IMR-90 (cell line): ENCODE results near the gene ZMAT2. TPM values are rescaled to one million over a fixed set of nuclear protein-coding genes. Genes with fewer than 3 reads are reported as not detected.

ENCODE experiments used
- ATAC-seq: fragments of 200-7000 bp; cut with Tn5 transposase; 2 replicates; pipeline ENCODE4 v1.9.1; 2020; ENCODE audit warnings: low read depth, mild to moderate bottlenecking, moderate library complexity
- BruUV-seq: library from RNA; stranded (reverse); fragments of 400-500 nt; replicated peaks from 2 replicates; lab custom pipeline; 2021; lab: Mats Ljungman, UMichigan
- CTCF ChIA-PET: fragments of 300-600 bp; formaldehyde crosslinking; extraction: SDS; loops from one replicate; lab custom pipeline; 2021; ENCODE audit warnings: antibody characterized with exemption; lab: Yijun Ruan, JAX
- POLR2A ChIA-PET: fragments of 300-600 bp; sonication (Branson Sonifier 250); formaldehyde crosslinking; loops from one replicate; lab custom pipeline; 2022; ENCODE audit warnings: antibody characterized with exemption; ENCODE audit not compliant: unreplicated experiment; lab: Charles Lee
- DNase-seq: peaks from one replicate; pipeline ENCODE4 v3.0.0; 2013
- H2AFZ ChIP-seq: replicated peaks from 2 replicates; pipeline ENCODE3; 2013; ENCODE audit warnings: low read length, mild to moderate bottlenecking; ENCODE audit not compliant: poor library complexity
- H2AK5ac ChIP-seq: 2 replicates; pipeline ENCODE4 v1.6.1; 2013; ENCODE audit warnings: low read depth, low read length, inconsistent platforms
- H2AK9ac ChIP-seq: replicated peaks from 2 replicates; pipeline ENCODE3; 2013; ENCODE audit warnings: mild to moderate bottlenecking, low read depth, low read length, moderate library complexity; ENCODE audit not compliant: poor library complexity
- H2BK120ac ChIP-seq: 2 replicates; pipeline ENCODE4 v1.6.1; 2013; ENCODE audit warnings: low read depth, low read length, inconsistent platforms
- H2BK15ac ChIP-seq: 3 replicates; pipeline ENCODE4 v1.6.1; 2013; ENCODE audit warnings: low read depth, low read length, inconsistent platforms
- H2BK20ac ChIP-seq: 2 replicates; pipeline ENCODE4 v1.6.1; 2013; ENCODE audit warnings: low read depth, mild to moderate bottlenecking, inconsistent platforms, low read length, moderate library complexity
- H2BK5ac ChIP-seq: 2 replicates; pipeline ENCODE4 v1.6.1; 2013; ENCODE audit warnings: mild to moderate bottlenecking, low read depth, low read length, inconsistent platforms; ENCODE audit not compliant: poor library complexity, severe bottlenecking
- H3K14ac ChIP-seq: replicated peaks from 2 replicates; pipeline ENCODE4 v1.6.1; 2013; ENCODE audit warnings: low read depth, low read length, inconsistent platforms
- H3K18ac ChIP-seq: 2 replicates; pipeline ENCODE4 v1.6.1; 2013; ENCODE audit warnings: low read depth, low read length, control low read depth
- H3K23ac ChIP-seq: 2 replicates; pipeline ENCODE4 v1.6.1; 2013; ENCODE audit warnings: low read depth, low read length, inconsistent platforms
- H3K27ac ChIP-seq: 2 replicates; pipeline ENCODE4 v1.5.1; 2013; ENCODE audit warnings: mild to moderate bottlenecking, control low read depth, low read length; ENCODE audit not compliant: insufficient read depth
- H3K27me3 ChIP-seq: 2 replicates; pipeline ENCODE4 v1.6.1; 2013; ENCODE audit warnings: low read length; ENCODE audit not compliant: control insufficient read depth, insufficient read depth
- H3K36me3 ChIP-seq: 2 replicates; pipeline ENCODE4 v1.6.1; 2013; ENCODE audit warnings: low read length, mixed read lengths; ENCODE audit not compliant: control insufficient read depth, insufficient read depth
- H3K4ac ChIP-seq: 2 replicates; pipeline ENCODE4 v1.6.1; 2013; ENCODE audit warnings: low read depth, low read length, inconsistent platforms
- H3K4me1 ChIP-seq: 2 replicates; pipeline ENCODE4 v1.6.1; 2013; ENCODE audit warnings: low read length, mixed read lengths; ENCODE audit not compliant: control insufficient read depth, insufficient read depth
- H3K4me2 ChIP-seq: 2 replicates; pipeline ENCODE4 v1.6.1; 2013; ENCODE audit warnings: low read depth, mild to moderate bottlenecking, control low read depth, low read length, moderate library complexity
- H3K4me3 ChIP-seq: 2 replicates; pipeline ENCODE4 v1.5.1; 2013; ENCODE audit warnings: low read depth, mild to moderate bottlenecking, control low read depth, low read length, moderate library complexity; ENCODE audit not compliant: insufficient read depth
- H3K56ac ChIP-seq: 2 replicates; pipeline ENCODE4 v1.6.1; 2013; ENCODE audit warnings: low read length, inconsistent platforms; ENCODE audit not compliant: insufficient read depth; ENCODE audit errors: extremely low read depth
- H3K79me1 ChIP-seq, 2 experiments: 2 replicates each; pipeline ENCODE4 v1.6.1; 2013; ENCODE audit warnings: low read length in 2 of 2, inconsistent platforms in 1 of 2, low read depth in 1 of 2
- H3K9ac ChIP-seq: 2 replicates; pipeline ENCODE4 v1.6.1; 2013; ENCODE audit warnings: low read depth, low read length, control low read depth
- H3K9me1 ChIP-seq: 2 replicates; pipeline ENCODE4 v1.6.1; 2013; ENCODE audit warnings: low read length, inconsistent platforms; ENCODE audit not compliant: insufficient read depth
- H3K9me3 ChIP-seq: 2 replicates; pipeline ENCODE4 v1.6.1; 2013; ENCODE audit warnings: low read length; ENCODE audit not compliant: control insufficient read depth, insufficient read depth
- H4K20me1 ChIP-seq: 2 replicates; pipeline ENCODE4 v1.6.1; 2013; ENCODE audit warnings: low read length, inconsistent platforms; ENCODE audit not compliant: insufficient read depth
- H4K5ac ChIP-seq: 2 replicates; pipeline ENCODE4 v1.6.1; 2013; ENCODE audit warnings: mild to moderate bottlenecking, low read depth, low read length, control low read depth
- H4K8ac ChIP-seq, 2 experiments: 2 replicates each; pipeline ENCODE4 v1.6.1; 2013; ENCODE audit warnings: low read depth in 2 of 2, low read length in 2 of 2, control low read depth in 1 of 2, inconsistent platforms in 1 of 2
- H4K91ac ChIP-seq: 2 replicates; pipeline ENCODE4 v1.6.1; 2013; ENCODE audit warnings: low read depth, low read length, inconsistent platforms; ENCODE audit not compliant: insufficient read depth
- CHD1 ChIP-seq: IDR thresholded peaks from 2 replicates; pipeline ENCODE4 v1.6.1; 2012; ENCODE audit warnings: low read depth, low read length, improper control_type of control experiment
- MAZ ChIP-seq: IDR thresholded peaks from 2 replicates; pipeline ENCODE4 v1.6.1; 2012; ENCODE audit warnings: low read depth, mild to moderate bottlenecking, low read length, improper control_type of control experiment, moderate library complexity, borderline replicate concordance
- POLR2A ChIP-seq: IDR thresholded peaks from 2 replicates; pipeline ENCODE4 v1.6.1; 2012; ENCODE audit warnings: mild to moderate bottlenecking, low read depth, low read length
- RFX5 ChIP-seq: IDR thresholded peaks from 2 replicates; pipeline ENCODE4 v1.8.0; 2012; ENCODE audit warnings: low read depth, mild to moderate bottlenecking, low read length, moderate library complexity
- WGBS, 2 experiments: methylation state at CpG; one replicate each; pipeline versions ENCODE4 v1.1.5 to v1.1.7; 2013; ENCODE audit warnings: missing lambda C conversion rate in 2 of 2; ENCODE audit not compliant: insufficient read length in 1 of 2; ENCODE audit errors: extremely low coverage in 2 of 2; 5-methylcytosine and 5-hydroxymethylcytosine counted together
- dilution Hi-C: fragments of 300-500 bp; cut with HindIII; formaldehyde crosslinking; loops from one replicate; pipeline ENCODE4 v1.14.3; 2018; ENCODE audit warnings: low sequenced_read_pairs; ENCODE audit not compliant: unreplicated experiment
- in situ Hi-C: fragments of 300-500 bp; cut with MboI; formaldehyde crosslinking; loops from 3 replicates; pipeline ENCODE4 v1.14.3; 2019; ENCODE audit warnings: low sequenced_read_pairs, inconsistent platforms, mixed read lengths
- intact Hi-C: fragments of 100-400 bp; cut with micrococcal nuclease; formaldehyde crosslinking; loops from 2 replicates; pipeline ENCODE4 v1.10.0; 2022
- polyA plus RNA-seq, 3 experiments: library from polyadenylated mRNA; depleted of rRNA; stranded (reverse); fragments of >200 nt; gene quantifications; 2 replicates each; pipeline ENCODE4 v1.2.3, GENCODE V29; 2012; ENCODE audit warnings: low replicate concordance in 1 of 3
- total RNA-seq: library from RNA; depleted of rRNA; stranded (reverse); fragments of >200 nt; gene quantifications from 2 replicates; pipeline ENCODE4 v1.2.3, GENCODE V29; 2012
- TF ChIP-seq, protein P1 (sequence below): conservative IDR thresholded peaks from 2 replicates; pipeline ENCODE4 v1.5.1; 2012; ENCODE audit warnings: mild to moderate bottlenecking, low read depth, low read length, improper control_type of control experiment

Gene ZMAT2
- total and polyA plus RNA-seq, 2 of the 4 experiments (the other 2 are of a cell fraction) = 16.3 to 41.2 TPM

DNA sequence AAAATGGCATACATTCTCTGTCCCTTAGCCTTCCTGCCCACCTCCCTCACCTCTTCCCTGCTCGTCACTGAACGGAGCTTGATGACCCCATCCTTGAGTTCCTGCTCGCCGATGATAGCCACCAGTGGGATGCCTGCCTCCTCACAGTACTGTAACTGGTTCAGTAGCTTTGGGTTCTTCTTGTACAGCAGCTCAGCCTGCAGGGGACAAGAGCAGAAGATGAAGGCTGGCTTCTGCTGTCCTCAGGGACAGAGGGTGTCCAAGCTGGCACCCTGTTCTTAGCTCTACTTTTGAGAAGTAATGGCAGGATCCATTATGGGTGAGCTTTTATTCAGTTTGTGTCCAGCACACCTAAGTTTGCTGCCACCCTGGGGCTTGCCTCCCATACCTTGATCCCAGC lies 25.6 kb upstream of the ZMAT2 start:
- DNase-seq = no peak
- H3K27ac ChIP-seq = no peak overlapping the region
- no peak overlapping the region for H4K8ac ChIP-seq
- H3K18ac ChIP-seq = no peak overlapping the region
- TF ChIP-seq MAZ (no peak), RFX5 (no peak), CHD1 (no peak), POLR2A (no peak)
- TF ChIP-seq, protein P1, sequence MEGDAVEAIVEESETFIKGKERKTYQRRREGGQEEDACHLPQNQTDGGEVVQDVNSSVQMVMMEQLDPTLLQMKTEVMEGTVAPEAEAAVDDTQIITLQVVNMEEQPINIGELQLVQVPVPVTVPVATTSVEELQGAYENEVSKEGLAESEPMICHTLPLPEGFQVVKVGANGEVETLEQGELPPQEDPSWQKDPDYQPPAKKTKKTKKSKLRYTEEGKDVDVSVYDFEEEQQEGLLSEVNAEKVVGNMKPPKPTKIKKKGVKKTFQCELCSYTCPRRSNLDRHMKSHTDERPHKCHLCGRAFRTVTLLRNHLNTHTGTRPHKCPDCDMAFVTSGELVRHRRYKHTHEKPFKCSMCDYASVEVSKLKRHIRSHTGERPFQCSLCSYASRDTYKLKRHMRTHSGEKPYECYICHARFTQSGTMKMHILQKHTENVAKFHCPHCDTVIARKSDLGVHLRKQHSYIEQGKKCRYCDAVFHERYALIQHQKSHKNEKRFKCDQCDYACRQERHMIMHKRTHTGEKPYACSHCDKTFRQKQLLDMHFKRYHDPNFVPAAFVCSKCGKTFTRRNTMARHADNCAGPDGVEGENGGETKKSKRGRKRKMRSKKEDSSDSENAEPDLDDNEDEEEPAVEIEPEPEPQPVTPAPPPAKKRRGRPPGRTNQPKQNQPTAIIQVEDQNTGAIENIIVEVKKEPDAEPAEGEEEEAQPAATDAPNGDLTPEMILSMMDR = no peak
- no peak overlapping the region for H3K14ac ChIP-seq
- peaks cover 1% of the 10 kb centered on the region; the same call in 1 of the 2 replicates for H3K9me1 ChIP-seq
- no peak overlapping the region for H3K23ac ChIP-seq
- no peak overlapping the region for H2BK15ac ChIP-seq
- ChIA-PET POLR2A (no interaction called here), CTCF (interaction anchor here (0.6 kb wide), 1 partner anchor 22 kb away, joined by 4 read pairs; no protein-coding TSS in a partner anchor)
- no peaks in the 10 kb centered on the region; the same call in 1 of the 2 replicates for H4K20me1 ChIP-seq
- no peaks in the 10 kb centered on the region for H3K27me3 ChIP-seq
- no peak overlapping the region for H2AFZ ChIP-seq
- no TSS peak for BruUV-seq
- no peak overlapping the region for H4K91ac ChIP-seq
- H2BK20ac ChIP-seq = no peak overlapping the region
- no peak overlapping the region for H2BK5ac ChIP-seq
- H3K4ac ChIP-seq = no peak overlapping the region
- dilution Hi-C loops = no loop called here
- H3K9me3 ChIP-seq = no peaks in the 10 kb centered on the region
- peaks cover 0 to 11% of the 10 kb centered on the region in 2 experiments; a peak in 1 of 4 replicates for H3K79me1 ChIP-seq
- no peak overlapping the region for H3K4me2 ChIP-seq
- WGBS, 2 experiments = 100% methylated on average over 2 of the region's 4 CpGs; no CpG with 5 or more reads in 1 of the 2 experiments
- H3K4me3 ChIP-seq = no peak overlapping the region
- H2BK120ac ChIP-seq = no peak overlapping the region
- H3K36me3 ChIP-seq = peaks cover 58% of the 10 kb centered on the region
- no peak overlapping the region for H2AK5ac ChIP-seq
- peak overlapping the region; percentile 37 for H2AK9ac ChIP-seq
- no peak overlapping the region for H3K56ac ChIP-seq
- no peak for ATAC-seq
- in situ Hi-C loops = loop anchor here (25.0 kb wide), 1 partner anchor 913 kb away; no protein-coding TSS in a partner anchor
- H3K4me1 ChIP-seq = no peaks in the 10 kb centered on the region; the same call in 1 of the 2 replicates
- intact Hi-C loops = no loop called here
- no peak overlapping the region for H3K9ac ChIP-seq
- no peak overlapping the region for H4K5ac ChIP-seq
